GM06990 (cell line): ENCODE data around the gene CARD8.
"Not testable (repeated sequence)": the region's sequence is repeated elsewhere in the genome, so short reads cannot be mapped to it uniquely, and the experiment has no call there.

Source experiments
- DNase-seq: peaks from one replicate; pipeline ENCODE4 v3.0.0-alpha.2; 2011; ENCODE audit not compliant: insufficient read length; ENCODE audit errors: extremely low read depth
- H3K27me3 ChIP-seq: replicated peaks from 2 replicates; pipeline ENCODE4 v1.6.0; 2011; ENCODE audit warnings: low read length; ENCODE audit not compliant: control insufficient read depth, insufficient read depth
- H3K36me3 ChIP-seq: 2 replicates; pipeline ENCODE4 v1.5.1; 2011; ENCODE audit warnings: low read length; ENCODE audit not compliant: control insufficient read depth, insufficient read depth
- H3K4me3 ChIP-seq: replicated peaks from 2 replicates; pipeline ENCODE4 v1.5.1; 2011; ENCODE audit warnings: low read depth, mild to moderate bottlenecking, control low read depth, low read length
- CTCF ChIP-seq: IDR thresholded peaks from 2 replicates; pipeline ENCODE4 v1.5.1; 2011; ENCODE audit warnings: low read length, control low read depth, mild to moderate bottlenecking, inconsistent platforms; ENCODE audit not compliant: insufficient read depth, poor library complexity, severe bottlenecking

CARD8 gene

GRCh38 chr19:48237057-48237456, 18.7 kb downstream of the CARD8 start:
- DNase-seq, result no peak
- Histone ChIP-seq H3K4me3 (no peak overlapping the region), H3K27me3 (no peaks in the 10 kb centered on the region), H3K36me3 (peaks cover 11% of the 10 kb centered on the region)
- TF ChIP-seq CTCF, result no peak

DNA sequence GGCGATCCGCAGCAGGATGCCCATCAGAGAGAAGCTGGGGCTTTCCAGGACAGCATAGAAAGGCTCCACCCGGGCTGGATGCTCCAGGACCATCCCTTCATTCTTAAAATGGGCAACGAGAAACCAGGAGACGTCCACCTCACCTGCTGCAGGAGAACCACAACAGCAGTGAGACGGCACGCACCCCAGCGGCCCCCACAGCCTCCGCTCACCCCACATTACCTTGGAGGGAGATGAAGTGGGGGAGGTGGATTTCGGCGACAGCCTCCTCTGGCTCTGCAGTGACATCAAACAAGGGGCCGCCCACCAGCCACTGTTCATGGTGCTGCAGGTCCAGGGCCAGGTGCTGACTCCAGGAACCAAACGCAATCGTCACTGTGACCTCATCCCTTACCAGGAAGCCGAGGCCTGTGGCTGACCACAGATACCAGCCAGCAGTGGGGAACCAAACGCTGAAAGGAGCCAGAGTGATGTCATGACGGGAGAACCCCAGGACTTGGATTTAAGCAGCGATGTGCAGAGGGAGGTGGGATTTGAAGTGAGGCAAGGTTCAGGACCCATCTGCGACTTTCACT, 25.1 kb downstream of the CARD8 start:
- peaks cover 26% of the 10 kb centered on the region for H3K36me3 ChIP-seq
- H3K27me3 ChIP-seq, result no peaks in the 10 kb centered on the region
- DNase-seq, result no peak
- no peak for TF ChIP-seq CTCF
- H3K4me3 ChIP-seq, result no peak overlapping the region

DNA sequence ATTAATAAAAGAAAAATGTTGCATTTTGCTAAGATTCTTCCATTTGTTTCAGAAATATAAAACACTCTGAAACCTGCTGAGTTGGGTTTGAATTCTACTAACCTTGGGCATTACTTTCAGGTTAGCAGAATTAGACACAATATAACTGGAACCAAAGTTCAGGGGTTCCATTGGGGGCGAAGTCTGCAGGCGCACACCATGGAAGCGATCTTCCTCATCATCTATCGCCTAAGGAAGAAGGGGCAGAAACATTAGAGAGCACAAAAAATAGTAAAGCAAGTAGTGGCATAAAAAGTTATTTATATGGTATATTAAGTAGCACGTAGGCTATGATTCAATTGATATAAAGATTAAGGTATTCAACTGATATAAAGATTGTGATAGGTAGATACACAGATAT, 34.1 kb downstream of the CARD8 start:
- no peak for TF ChIP-seq CTCF
- Histone ChIP-seq H3K27me3 (no peaks in the 10 kb centered on the region), H3K36me3 (peaks cover 12% of the 10 kb centered on the region), H3K4me3 (no peak overlapping the region)
- DNase-seq, result no peak

- peaks cover 16% of the 10 kb centered on the region for H3K36me3 ChIP-seq
- H3K4me3 ChIP-seq, H3K27me3 ChIP-seq, DNase-seq: not testable (repeated sequence)
These were observed 34.9 kb downstream of the CARD8 start for GRCh38 chr19:48220784-48221183.

DNA sequence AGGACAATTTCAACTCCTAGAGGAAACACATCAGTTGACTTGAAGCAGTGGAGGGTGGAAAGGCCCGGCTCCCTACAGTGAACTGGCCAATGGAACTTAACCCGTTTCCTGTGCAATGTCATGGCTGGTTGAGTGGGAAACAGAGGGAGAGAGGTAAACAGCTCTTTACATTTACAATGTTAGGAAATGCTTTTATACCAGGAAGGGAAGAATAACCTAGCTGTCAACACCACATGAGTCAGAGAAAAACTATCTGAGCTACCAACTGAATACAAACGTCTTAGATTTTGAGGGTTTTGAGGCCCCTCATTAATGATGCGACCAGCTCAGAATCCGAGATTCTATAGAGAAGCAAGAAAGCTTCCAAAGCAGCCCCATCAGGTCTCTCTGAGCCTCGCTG, 36.7 kb downstream of the CARD8 start:
- Histone ChIP-seq H3K36me3 (peaks cover 13% of the 10 kb centered on the region), H3K4me3 (no peak overlapping the region), H3K27me3 (no peaks in the 10 kb centered on the region)
- no peak for DNase-seq
- no peak for TF ChIP-seq CTCF

DNA sequence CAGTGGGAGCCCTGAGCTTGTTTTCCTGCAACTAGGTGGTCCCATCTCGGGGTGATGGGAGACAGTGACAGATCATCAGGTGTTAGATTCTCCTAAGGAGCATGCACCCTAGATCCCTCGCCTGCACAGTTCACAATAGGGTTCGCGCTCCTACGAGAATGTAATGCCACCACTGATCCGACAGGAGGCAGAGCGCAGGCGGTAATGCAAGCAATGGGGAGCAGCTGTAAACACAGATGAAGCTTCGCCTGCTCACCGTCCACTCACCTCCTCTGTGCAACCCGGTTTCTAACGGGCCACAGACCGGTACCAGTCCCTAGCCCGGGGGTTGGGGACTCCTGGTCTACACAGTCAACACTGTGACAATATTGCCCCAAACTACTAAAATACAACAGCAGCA, 38.8 kb downstream of the CARD8 start:
- Histone ChIP-seq H3K27me3 (no peaks in the 10 kb centered on the region), H3K4me3 (no peak overlapping the region), H3K36me3 (peaks cover 15% of the 10 kb centered on the region)
- DNase-seq, result no peak
- TF ChIP-seq CTCF, result no peak
